ENCODE data around the gene PRKAR1B. TPM values are rescaled to one million over a fixed set of nuclear protein-coding genes. Genes with fewer than 3 reads are reported as not detected.

Gene PRKAR1B
- total and polyA plus RNA-seq, 2 donors (not counting 1 experiment from before 2014, with no cell fraction given), result 4.5 to 8.6 TPM

- H3K4me3 Mint-ChIP-seq, result no peak overlapping the region
- ATAC-seq (ENCODE audit: low read depth), result no peak
- ChIA-PET CTCF (no interaction called here), POLR2A (no interaction called here)
- Histone ChIP-seq H3K36me3 (replicated peaks in 1 of 2; ENCODE audit: control extremely low read depth in 1 of 2, control insufficient read depth in 1 of 2, extremely low read depth in 1 of 2, insufficient read depth in 2 of 2, low read length in 1 of 2) (no peaks in the 10 kb centered on the region), H3K4me2 (replicated peaks; ENCODE audit: low read depth, low read length, poor library complexity, severe bottlenecking) (no peak overlapping the region), H2AFZ (ENCODE audit: insufficient read depth, low read depth, low read length, poor library complexity, severe bottlenecking) (no peak overlapping the region), H3K9ac (ENCODE audit: low read length) (no peak overlapping the region), H3K4me1 (ENCODE audit: control insufficient read depth in 2 of 2, insufficient read depth in 2 of 2, low read length in 2 of 2) (no peaks in the 10 kb centered on the region), H3K9me3 (ENCODE audit: control extremely low read depth in 1 of 3, control insufficient read depth in 2 of 3, insufficient read depth in 1 of 3, low read length in 2 of 3) (peaks cover 0 to 31% (median 2%) of the 10 kb centered on the region in 3 donors), H3K79me2 (ENCODE audit: control insufficient read depth, insufficient read depth, low read length) (peaks cover 22% of the 10 kb centered on the region), H3K27me3 (replicated peaks in 1 of 4; ENCODE audit: control extremely low read depth in 1 of 4, control insufficient read depth in 3 of 4, insufficient read depth in 4 of 4, low read length in 3 of 4) (no peaks in the 10 kb centered on the region), H3K4me3 (ENCODE audit: control extremely low read depth in 1 of 5, extremely low read depth in 1 of 5, insufficient read depth in 1 of 5, low read depth in 2 of 5, low read length in 4 of 5) (no peak overlapping the region), H3K27ac (ENCODE audit: low read length in 2 of 2) (peak overlapping the region in 1 of 2 donors; percentile 5), H4K20me1 (ENCODE audit: control insufficient read depth, insufficient read depth, low read length, poor library complexity, severe bottlenecking) (no peaks in the 10 kb centered on the region)
- no peaks in the 10 kb centered on the region for H3K9me3 Mint-ChIP-seq (ENCODE audit: insufficient read depth)
- H3K27me3 Mint-ChIP-seq, result no peaks in the 10 kb centered on the region
- TF ChIP-seq, protein P1, sequence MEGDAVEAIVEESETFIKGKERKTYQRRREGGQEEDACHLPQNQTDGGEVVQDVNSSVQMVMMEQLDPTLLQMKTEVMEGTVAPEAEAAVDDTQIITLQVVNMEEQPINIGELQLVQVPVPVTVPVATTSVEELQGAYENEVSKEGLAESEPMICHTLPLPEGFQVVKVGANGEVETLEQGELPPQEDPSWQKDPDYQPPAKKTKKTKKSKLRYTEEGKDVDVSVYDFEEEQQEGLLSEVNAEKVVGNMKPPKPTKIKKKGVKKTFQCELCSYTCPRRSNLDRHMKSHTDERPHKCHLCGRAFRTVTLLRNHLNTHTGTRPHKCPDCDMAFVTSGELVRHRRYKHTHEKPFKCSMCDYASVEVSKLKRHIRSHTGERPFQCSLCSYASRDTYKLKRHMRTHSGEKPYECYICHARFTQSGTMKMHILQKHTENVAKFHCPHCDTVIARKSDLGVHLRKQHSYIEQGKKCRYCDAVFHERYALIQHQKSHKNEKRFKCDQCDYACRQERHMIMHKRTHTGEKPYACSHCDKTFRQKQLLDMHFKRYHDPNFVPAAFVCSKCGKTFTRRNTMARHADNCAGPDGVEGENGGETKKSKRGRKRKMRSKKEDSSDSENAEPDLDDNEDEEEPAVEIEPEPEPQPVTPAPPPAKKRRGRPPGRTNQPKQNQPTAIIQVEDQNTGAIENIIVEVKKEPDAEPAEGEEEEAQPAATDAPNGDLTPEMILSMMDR (IDR thresholded peaks at IDR 0.05), result no peak
- no peak for TF ChIP-seq EZH2 (IDR thresholded peaks at IDR 0.05; ENCODE audit: borderline replicate concordance, insufficient read depth, low read depth, low read length, poor library complexity, severe bottlenecking)
- H3K4me1 Mint-ChIP-seq, result no peaks in the 10 kb centered on the region
- 86% methylated on average over 10 of the region's 14 CpGs for WGBS (ENCODE audit: insufficient coverage)
- intact Hi-C loops (cut with micrococcal nuclease), result no loop called here
- no peak for DNase-seq
- no peak overlapping the region for H3K27ac Mint-ChIP-seq
These were observed 75.9 kb downstream of the PRKAR1B start for GRCh38 chr7:651032-651728.

- no peak overlapping the region for H3K4me2 ChIP-seq (replicated peaks; ENCODE audit: low read depth, low read length, poor library complexity, severe bottlenecking)
- H3K79me2 ChIP-seq (ENCODE audit: control insufficient read depth, insufficient read depth, low read length), result peaks cover 22% of the 10 kb centered on the region
- ATAC-seq (ENCODE audit: low read depth) (no peak), DNase-seq (no peak)
- no peak overlapping the region for H3K4me3 Mint-ChIP-seq
- H3K4me1 Mint-ChIP-seq, result no peaks in the 10 kb centered on the region
- H3K9ac ChIP-seq (ENCODE audit: low read length), result no peak overlapping the region
- TF ChIP-seq, protein P1 (IDR thresholded peaks at IDR 0.05), result no peak
- no peak for TF ChIP-seq EZH2 (IDR thresholded peaks at IDR 0.05; ENCODE audit: borderline replicate concordance, insufficient read depth, low read depth, low read length, poor library complexity, severe bottlenecking)
- no peaks in the 10 kb centered on the region for H3K4me1 ChIP-seq (ENCODE audit: control insufficient read depth in 2 of 2, insufficient read depth in 2 of 2, low read length in 2 of 2)
- H3K36me3 ChIP-seq (replicated peaks in 1 of 2; ENCODE audit: control extremely low read depth in 1 of 2, control insufficient read depth in 1 of 2, extremely low read depth in 1 of 2, insufficient read depth in 2 of 2, low read length in 1 of 2), result no peaks in the 10 kb centered on the region
- H4K20me1 ChIP-seq (ENCODE audit: control insufficient read depth, insufficient read depth, low read length, poor library complexity, severe bottlenecking), result no peaks in the 10 kb centered on the region
- 97% methylated on average over 21 of the region's 22 CpGs for WGBS (ENCODE audit: insufficient coverage)
- H3K27ac Mint-ChIP-seq, result no peak overlapping the region
- CTCF ChIA-PET, result no interaction called here
- no peaks in the 10 kb centered on the region for H3K27me3 Mint-ChIP-seq
- no peak overlapping the region for H3K4me3 ChIP-seq (ENCODE audit: control extremely low read depth in 1 of 5, extremely low read depth in 1 of 5, insufficient read depth in 1 of 5, low read depth in 2 of 5, low read length in 4 of 5)
- H2AFZ ChIP-seq (ENCODE audit: insufficient read depth, low read depth, low read length, poor library complexity, severe bottlenecking), result no peak overlapping the region
- H3K9me3 Mint-ChIP-seq (ENCODE audit: insufficient read depth), result no peaks in the 10 kb centered on the region
- peaks cover 0 to 31% (median 2%) of the 10 kb centered on the region in 3 donors for H3K9me3 ChIP-seq (ENCODE audit: control extremely low read depth in 1 of 3, control insufficient read depth in 2 of 3, insufficient read depth in 1 of 3, low read length in 2 of 3)
- H3K27me3 ChIP-seq (replicated peaks in 1 of 4; ENCODE audit: control extremely low read depth in 1 of 4, control insufficient read depth in 3 of 4, insufficient read depth in 4 of 4, low read length in 3 of 4), result no peaks in the 10 kb centered on the region
- POLR2A ChIA-PET, result no interaction called here
- intact Hi-C loops (cut with micrococcal nuclease), result no loop called here
- no peak overlapping the region for H3K27ac ChIP-seq (ENCODE audit: low read length in 2 of 2)
These were observed 76.6 kb downstream of the PRKAR1B start for GRCh38 chr7:650339-651031.

Measured in B cell (primary cell).